Endothelial cell (in vitro differentiated cells): ENCODE measurements around the gene PIGZ. TPM values are rescaled to one million over a fixed set of nuclear protein-coding genes. Genes with fewer than 3 reads are reported as not detected.

Experiments
- DNase-seq: peaks from one replicate; pipeline ENCODE4 v3.0.0; 2021; ENCODE audit warnings: low spot score
- H3K27ac Mint-ChIP-seq: one replicate; pipeline ENCODE4 v1.8.0; 2021; ENCODE audit warnings: mixed read lengths, inconsistent platforms; ENCODE audit not compliant: unreplicated experiment
- H3K27me3 Mint-ChIP-seq: one replicate; pipeline ENCODE4 v1.8.0; 2021; ENCODE audit warnings: mild to moderate bottlenecking, moderate library complexity, mixed read lengths, inconsistent platforms; ENCODE audit not compliant: unreplicated experiment
- H3K36me3 Mint-ChIP-seq: one replicate; pipeline ENCODE4 v1.8.0; 2021; ENCODE audit warnings: mild to moderate bottlenecking, low read depth, mixed read lengths, inconsistent platforms; ENCODE audit not compliant: unreplicated experiment
- H3K4me1 Mint-ChIP-seq: one replicate; pipeline ENCODE4 v1.8.0; 2021; ENCODE audit warnings: mild to moderate bottlenecking, mixed read lengths, inconsistent platforms; ENCODE audit not compliant: unreplicated experiment
- H3K4me3 Mint-ChIP-seq: one replicate; pipeline ENCODE4 v1.8.0; 2021; ENCODE audit warnings: mild to moderate bottlenecking, mixed read lengths, inconsistent platforms; ENCODE audit not compliant: unreplicated experiment
- H3K9me3 Mint-ChIP-seq: one replicate; pipeline ENCODE4 v1.8.0; 2021; ENCODE audit warnings: mixed read lengths, inconsistent platforms; ENCODE audit not compliant: unreplicated experiment
- total RNA-seq: library from RNA; stranded (reverse); fragmentation: NEBNext Ultra II Directional; extraction: Animal tissue kit (Norgen Biotek cat#: 25700); gene quantifications from one replicate; pipeline ENCODE4 v1.2.1, GENCODE V29; 2021; ENCODE audit not compliant: unreplicated experiment
- TF ChIP-seq, protein P1 (sequence below): fragments of 200-600 bp; sonication (generic); IDR thresholded peaks from one replicate; pipeline ENCODE4 v1.5.0; 2021; ENCODE audit warnings: antibody characterized with exemption; ENCODE audit not compliant: unreplicated experiment

PIGZ gene
- total RNA-seq, 1 donor from 2014 or later = 3.5 TPM

DNA sequence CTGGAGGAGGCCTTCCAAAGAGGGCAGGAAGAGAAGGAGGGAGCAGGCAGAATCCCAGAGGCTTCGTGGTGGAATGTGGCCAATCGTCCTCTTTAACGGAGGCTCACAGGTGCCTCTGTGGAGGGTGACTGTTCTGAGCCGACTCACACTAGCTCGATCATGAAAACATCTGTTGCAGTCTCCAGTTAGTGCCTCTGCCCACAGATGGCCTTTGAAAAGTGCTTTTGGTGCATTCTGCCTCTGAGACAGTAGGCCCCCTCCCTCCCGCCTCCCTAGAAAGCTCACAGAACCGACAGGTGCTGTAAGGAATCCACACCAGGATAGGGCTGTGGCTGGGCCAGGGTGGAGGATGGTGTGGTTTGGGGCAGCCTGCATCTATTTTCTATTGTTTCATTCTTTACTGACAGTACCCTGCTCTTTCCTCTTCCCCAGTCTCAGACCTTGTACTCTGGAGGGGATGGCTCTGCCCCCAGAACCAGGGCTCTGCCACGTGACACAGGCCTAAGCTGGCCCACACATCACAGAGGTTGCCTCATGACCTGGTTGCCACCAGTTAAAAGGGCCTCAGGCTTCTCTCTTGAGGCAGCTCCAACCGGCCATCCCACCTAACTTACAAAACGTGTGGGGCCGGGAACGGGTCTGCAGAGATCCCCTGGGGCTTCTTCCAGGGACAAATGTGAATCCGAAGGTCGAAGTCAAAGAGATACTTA is 27.2 kb upstream of the PIGZ start:
- Mint-ChIP-seq H3K27ac (no peak overlapping the region), H3K4me1 (no peaks in the 10 kb centered on the region), H3K27me3 (peaks cover 6% of the 10 kb centered on the region), H3K4me3 (no peak overlapping the region), H3K36me3 (no peaks in the 10 kb centered on the region), H3K9me3 (no peaks in the 10 kb centered on the region)
- TF ChIP-seq, protein P1, sequence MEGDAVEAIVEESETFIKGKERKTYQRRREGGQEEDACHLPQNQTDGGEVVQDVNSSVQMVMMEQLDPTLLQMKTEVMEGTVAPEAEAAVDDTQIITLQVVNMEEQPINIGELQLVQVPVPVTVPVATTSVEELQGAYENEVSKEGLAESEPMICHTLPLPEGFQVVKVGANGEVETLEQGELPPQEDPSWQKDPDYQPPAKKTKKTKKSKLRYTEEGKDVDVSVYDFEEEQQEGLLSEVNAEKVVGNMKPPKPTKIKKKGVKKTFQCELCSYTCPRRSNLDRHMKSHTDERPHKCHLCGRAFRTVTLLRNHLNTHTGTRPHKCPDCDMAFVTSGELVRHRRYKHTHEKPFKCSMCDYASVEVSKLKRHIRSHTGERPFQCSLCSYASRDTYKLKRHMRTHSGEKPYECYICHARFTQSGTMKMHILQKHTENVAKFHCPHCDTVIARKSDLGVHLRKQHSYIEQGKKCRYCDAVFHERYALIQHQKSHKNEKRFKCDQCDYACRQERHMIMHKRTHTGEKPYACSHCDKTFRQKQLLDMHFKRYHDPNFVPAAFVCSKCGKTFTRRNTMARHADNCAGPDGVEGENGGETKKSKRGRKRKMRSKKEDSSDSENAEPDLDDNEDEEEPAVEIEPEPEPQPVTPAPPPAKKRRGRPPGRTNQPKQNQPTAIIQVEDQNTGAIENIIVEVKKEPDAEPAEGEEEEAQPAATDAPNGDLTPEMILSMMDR = no peak
- no peak for DNase-seq

DNA sequence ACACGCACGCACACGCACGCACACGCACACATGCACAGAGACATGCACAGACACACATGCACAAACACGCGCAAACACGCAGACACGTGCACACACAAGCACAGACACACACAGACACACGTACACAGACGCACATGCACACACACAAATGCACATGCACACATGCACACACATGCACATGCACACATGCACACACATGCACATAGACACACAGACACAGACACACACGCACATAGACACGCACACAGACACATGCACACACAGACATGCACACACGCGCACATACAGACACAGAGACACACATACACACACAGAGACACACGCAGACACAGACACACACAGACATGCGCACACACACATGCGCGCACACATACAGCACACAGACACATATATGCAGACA is 26.4 kb upstream of the PIGZ start:
- TF ChIP-seq, protein P1 = no peak
- H3K27me3 Mint-ChIP-seq = peaks cover 7% of the 10 kb centered on the region
- no peak overlapping the region for H3K4me3 Mint-ChIP-seq
- H3K4me1 Mint-ChIP-seq = no peaks in the 10 kb centered on the region
- no peaks in the 10 kb centered on the region for H3K9me3 Mint-ChIP-seq
- no peak overlapping the region for H3K27ac Mint-ChIP-seq
- no peaks in the 10 kb centered on the region for H3K36me3 Mint-ChIP-seq
- no peak for DNase-seq

DNA sequence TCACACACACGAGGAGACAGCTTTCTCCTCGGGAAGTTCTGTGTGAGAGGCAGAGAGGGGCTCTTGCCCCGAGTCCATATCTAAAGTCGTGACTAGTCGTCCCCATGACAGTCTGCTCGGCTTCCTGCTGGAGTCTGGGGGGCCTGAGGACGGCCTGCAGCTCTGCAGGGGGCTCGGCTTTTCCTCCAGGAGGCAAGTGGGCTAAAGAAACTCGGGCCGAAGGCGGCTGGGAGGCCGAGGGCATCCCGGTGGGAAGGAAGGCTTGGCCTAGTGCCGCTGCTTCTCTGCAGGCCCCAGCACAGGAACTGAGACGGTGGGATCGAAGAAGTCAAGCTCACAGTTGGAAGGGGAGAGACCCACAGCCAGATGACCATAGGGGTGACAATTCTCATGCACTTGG is 25.4 kb upstream of the PIGZ start:
- no peak overlapping the region for H3K27ac Mint-ChIP-seq
- no peaks in the 10 kb centered on the region for H3K36me3 Mint-ChIP-seq
- H3K4me1 Mint-ChIP-seq = peaks cover 4% of the 10 kb centered on the region
- no peak for DNase-seq
- no peak overlapping the region for H3K4me3 Mint-ChIP-seq
- H3K27me3 Mint-ChIP-seq = peaks cover 7% of the 10 kb centered on the region
- H3K9me3 Mint-ChIP-seq = no peaks in the 10 kb centered on the region
- TF ChIP-seq, protein P1 = no peak

DNA sequence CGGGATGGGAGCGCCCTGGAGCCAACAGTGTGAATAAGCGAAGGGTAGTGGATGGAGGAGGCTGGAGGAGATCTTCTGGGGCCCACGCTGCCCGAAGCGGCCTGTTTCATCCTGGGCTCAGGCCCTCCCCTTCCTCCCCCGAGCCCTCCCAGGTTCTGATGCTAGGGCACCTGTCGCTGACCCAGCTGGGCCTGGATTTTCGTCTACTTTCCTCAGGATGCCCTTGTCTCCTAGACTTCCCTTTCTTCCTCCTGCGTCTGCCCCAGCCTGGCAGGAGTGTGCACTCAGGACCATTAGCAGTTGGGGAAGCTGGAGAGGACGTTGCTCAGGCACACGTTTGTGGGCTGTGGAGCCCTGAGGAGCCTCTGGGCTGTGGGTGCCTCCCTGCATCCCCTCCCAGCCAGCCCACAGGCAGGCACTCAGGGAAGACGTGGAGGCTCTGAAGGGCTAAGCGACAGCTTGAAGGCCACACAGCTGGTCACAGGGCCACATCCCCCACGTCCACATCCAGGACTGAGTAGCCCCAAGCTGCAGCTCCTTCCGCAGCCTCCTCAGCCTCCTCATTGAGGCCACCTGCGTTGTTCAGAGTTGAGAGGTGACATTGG is 23.9 kb upstream of the PIGZ start:
- Mint-ChIP-seq H3K4me3 (no peak overlapping the region), H3K36me3 (no peaks in the 10 kb centered on the region), H3K27me3 (peaks cover 7% of the 10 kb centered on the region), H3K27ac (no peak overlapping the region), H3K9me3 (no peaks in the 10 kb centered on the region), H3K4me1 (peaks cover 11% of the 10 kb centered on the region)
- TF ChIP-seq, protein P1 = no peak
- DNase-seq = no peak
